Measurements from ENCODE around the gene C2orf42.
"Not testable (repeated sequence)": the region's sequence is repeated elsewhere in the genome, so short reads cannot be mapped to it uniquely, and the experiment has no call there.

The C2orf42 gene

GRCh38 chr2:70169654-70170245 lies 21.1 kb downstream of the C2orf42 start:
- not testable (repeated sequence) for DNase-seq (ENCODE audit: low spot score)

GRCh38 chr2:70161069-70161534 lies 29.7 kb downstream of the C2orf42 start:
- peak; percentile 31 for DNase-seq (ENCODE audit: low spot score)

GRCh38 chr2:70160545-70160944 lies 30.3 kb downstream of the C2orf42 start:
- no peak for DNase-seq (ENCODE audit: low spot score)

- DNase-seq (ENCODE audit: low spot score) = not testable (repeated sequence)
These were observed 41.6 kb downstream of the C2orf42 start for GRCh38 chr2:70149130-70149686.

GRCh38 chr2:70148211-70148760 lies 42.5 kb downstream of the C2orf42 start:
- not testable (repeated sequence) for DNase-seq (ENCODE audit: low spot score)

GRCh38 chr2:70145851-70146739 lies 44.7 kb downstream of the C2orf42 start:
- no peak for DNase-seq (ENCODE audit: low spot score)

- DNase-seq (ENCODE audit: low spot score) = no peak
These were observed 45.7 kb downstream of the C2orf42 start for GRCh38 chr2:70145144-70145490.

- DNase-seq (ENCODE audit: low spot score) = no peak
These were observed 46.2 kb downstream of the C2orf42 start for GRCh38 chr2:70144443-70145143.

GRCh38 chr2:70143314-70144150 lies 47.3 kb downstream of the C2orf42 start:
- DNase-seq (ENCODE audit: low spot score) = peak; percentile 29

GRCh38 chr2:70142590-70143313 lies 48.1 kb downstream of the C2orf42 start:
- DNase-seq (ENCODE audit: low spot score) = peak; percentile 94

- DNase-seq (ENCODE audit: low spot score) = peak; percentile 72
These were observed 48.8 kb downstream of the C2orf42 start for GRCh38 chr2:70141902-70142589.

- peak; percentile 61 for DNase-seq (ENCODE audit: low spot score)
These were observed 49.5 kb downstream of the C2orf42 start for GRCh38 chr2:70141212-70141901.

- no peak for DNase-seq (ENCODE audit: low spot score)
These were observed 50.0 kb downstream of the C2orf42 start for GRCh38 chr2:70140791-70141211.

GRCh38 chr2:70134323-70134983 lies 56.4 kb downstream of the C2orf42 start:
- not testable (repeated sequence) for DNase-seq (ENCODE audit: low spot score)

GRCh38 chr2:70133491-70134322 lies 57.1 kb downstream of the C2orf42 start:
- DNase-seq (ENCODE audit: low spot score) = no peak

GRCh38 chr2:70133127-70133452 lies 57.7 kb downstream of the C2orf42 start:
- DNase-seq (ENCODE audit: low spot score) = no peak

- no peak for DNase-seq (ENCODE audit: low spot score)
These were observed 58.3 kb downstream of the C2orf42 start for GRCh38 chr2:70132244-70133126.

Measured in iPS-NIHi11 (cell line).